WERI-Rb-1 (cell line): ENCODE results near the gene C16orf78.

Experiments used
- DNase-seq: peaks from one replicate; pipeline ENCODE4 v3.0.0-alpha.2; 2020
- H3K27ac ChIP-seq: fragments of 250-450 bp; sonication (Bioruptor Pico); 2 replicates; pipeline ENCODE4 v1.5.1; 2020; ENCODE audit warnings: mild to moderate bottlenecking, moderate library complexity
- H3K27me3 ChIP-seq: fragments of 250-450 bp; sonication (Bioruptor Pico); 2 replicates; pipeline ENCODE4 v1.5.1; 2021; ENCODE audit warnings: mild to moderate bottlenecking, low read depth, moderate library complexity; ENCODE audit not compliant: insufficient read depth, severe bottlenecking
- H3K36me3 ChIP-seq: fragments of 250-450 bp; sonication (Bioruptor Pico); 2 replicates; pipeline ENCODE4 v1.5.1; 2020; ENCODE audit warnings: mild to moderate bottlenecking, moderate library complexity
- H3K4me3 ChIP-seq: 2 replicates; pipeline ENCODE4 v1.5.1; 2011; ENCODE audit warnings: low read depth, mild to moderate bottlenecking, control low read depth, low read length
- H3K9me3 ChIP-seq: fragments of 250-450 bp; sonication (Bioruptor Pico); 2 replicates; pipeline ENCODE4 v1.5.1; 2021; ENCODE audit warnings: mild to moderate bottlenecking, moderate library complexity; ENCODE audit not compliant: severe bottlenecking
- TF ChIP-seq, protein P1 (sequence below): IDR thresholded peaks from 2 replicates; pipeline ENCODE4 v1.5.1; 2011; ENCODE audit warnings: low read depth, mild to moderate bottlenecking, control low read depth, inconsistent platforms, low read length

The C16orf78 gene

DNA sequence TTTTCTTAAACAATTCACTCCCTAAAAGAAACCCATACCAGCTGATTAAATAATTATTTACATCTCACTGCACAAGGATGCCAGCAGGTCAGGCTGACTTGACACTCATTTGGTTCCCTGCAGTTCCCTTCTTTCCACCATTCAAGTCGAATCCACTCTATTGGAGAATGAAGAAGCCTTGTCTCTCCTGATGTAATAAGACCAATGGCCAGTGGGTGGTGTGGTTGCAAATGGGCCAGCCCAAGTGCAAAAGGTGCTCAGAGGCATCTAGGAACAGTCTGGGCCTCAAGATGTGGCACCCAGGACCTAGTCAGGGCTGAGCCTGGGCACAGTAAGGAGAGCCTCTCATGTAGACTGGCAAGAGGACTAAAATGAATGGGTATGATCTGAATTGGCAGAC, 9.3 kb downstream of the C16orf78 start:
- H3K9me3 ChIP-seq = no peaks in the 10 kb centered on the region
- TF ChIP-seq, protein P1, sequence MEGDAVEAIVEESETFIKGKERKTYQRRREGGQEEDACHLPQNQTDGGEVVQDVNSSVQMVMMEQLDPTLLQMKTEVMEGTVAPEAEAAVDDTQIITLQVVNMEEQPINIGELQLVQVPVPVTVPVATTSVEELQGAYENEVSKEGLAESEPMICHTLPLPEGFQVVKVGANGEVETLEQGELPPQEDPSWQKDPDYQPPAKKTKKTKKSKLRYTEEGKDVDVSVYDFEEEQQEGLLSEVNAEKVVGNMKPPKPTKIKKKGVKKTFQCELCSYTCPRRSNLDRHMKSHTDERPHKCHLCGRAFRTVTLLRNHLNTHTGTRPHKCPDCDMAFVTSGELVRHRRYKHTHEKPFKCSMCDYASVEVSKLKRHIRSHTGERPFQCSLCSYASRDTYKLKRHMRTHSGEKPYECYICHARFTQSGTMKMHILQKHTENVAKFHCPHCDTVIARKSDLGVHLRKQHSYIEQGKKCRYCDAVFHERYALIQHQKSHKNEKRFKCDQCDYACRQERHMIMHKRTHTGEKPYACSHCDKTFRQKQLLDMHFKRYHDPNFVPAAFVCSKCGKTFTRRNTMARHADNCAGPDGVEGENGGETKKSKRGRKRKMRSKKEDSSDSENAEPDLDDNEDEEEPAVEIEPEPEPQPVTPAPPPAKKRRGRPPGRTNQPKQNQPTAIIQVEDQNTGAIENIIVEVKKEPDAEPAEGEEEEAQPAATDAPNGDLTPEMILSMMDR = peak; percentile 65
- no peaks in the 10 kb centered on the region for H3K27me3 ChIP-seq
- peak; percentile 22 for DNase-seq
- H3K4me3 ChIP-seq = no peak overlapping the region
- no peak overlapping the region for H3K27ac ChIP-seq
- no peaks in the 10 kb centered on the region for H3K36me3 ChIP-seq

- TF ChIP-seq, protein P1 = no peak
- Histone ChIP-seq H3K36me3 (no peaks in the 10 kb centered on the region), H3K27ac (no peak overlapping the region), H3K4me3 (no peak overlapping the region), H3K27me3 (no peaks in the 10 kb centered on the region), H3K9me3 (no peaks in the 10 kb centered on the region)
- DNase-seq = no peak
Observed at GRCh38 chr16:49395021-49395420, 21.4 kb downstream of the C16orf78 start.

- H3K36me3 ChIP-seq = no peaks in the 10 kb centered on the region
- TF ChIP-seq, protein P1 = no peak
- no peak overlapping the region for H3K4me3 ChIP-seq
- H3K27me3 ChIP-seq = no peaks in the 10 kb centered on the region
- no peak overlapping the region for H3K27ac ChIP-seq
- no peaks in the 10 kb centered on the region for H3K9me3 ChIP-seq
- DNase-seq = no peak
Observed at GRCh38 chr16:49396206-49396720, 22.7 kb downstream of the C16orf78 start.

GRCh38 chr16:49398761-49399160, 25.2 kb downstream of the C16orf78 start:
- TF ChIP-seq, protein P1 = no peak

DNA sequence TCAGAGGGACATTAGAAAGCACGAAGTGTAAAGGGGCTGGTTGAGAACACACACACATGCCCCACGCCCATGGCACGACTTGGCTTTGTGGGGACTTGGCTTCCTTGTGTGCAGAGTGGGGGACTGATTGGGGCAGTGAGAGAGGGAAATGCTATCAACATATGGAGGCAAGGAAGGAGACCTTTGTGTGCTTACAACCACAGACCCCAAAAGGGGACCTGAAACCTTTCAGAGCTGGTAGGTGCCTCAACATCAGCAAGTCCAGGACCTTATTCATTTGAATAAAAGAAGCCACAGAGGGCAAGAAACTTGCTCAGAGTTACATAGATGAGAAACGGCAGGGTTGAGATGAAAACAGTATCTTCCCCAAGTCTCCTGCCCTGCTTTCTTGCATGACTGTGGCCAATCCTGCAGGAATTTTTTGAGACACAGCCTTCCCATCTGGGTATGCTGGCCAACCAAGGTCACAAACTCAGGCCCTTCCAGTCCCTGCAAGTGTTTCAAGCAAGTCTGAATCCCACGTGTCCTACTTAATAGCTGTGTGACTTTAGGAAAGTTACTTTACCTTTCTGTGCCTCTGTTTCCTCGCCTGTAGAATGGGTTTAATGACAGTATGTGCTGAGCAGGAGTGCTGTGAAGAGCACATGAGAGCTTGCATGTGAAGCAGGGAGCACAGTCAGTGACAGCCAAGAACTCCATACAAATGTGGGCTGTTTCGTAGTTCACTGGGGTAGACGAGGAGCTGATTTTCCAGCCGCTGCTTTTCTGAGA, 26.2 kb downstream of the C16orf78 start:
- H3K27me3 ChIP-seq = no peaks in the 10 kb centered on the region
- no peak overlapping the region for H3K4me3 ChIP-seq
- H3K27ac ChIP-seq = no peak overlapping the region
- DNase-seq = no peak
- H3K9me3 ChIP-seq = peaks cover 3% of the 10 kb centered on the region
- TF ChIP-seq, protein P1 = no peak
- no peaks in the 10 kb centered on the region for H3K36me3 ChIP-seq

More at GRCh38 chr16:49398761-49399160, 25.2 kb downstream of the C16orf78 start:
- H3K4me3 ChIP-seq = no peak overlapping the region
- no peaks in the 10 kb centered on the region for H3K27me3 ChIP-seq
- H3K27ac ChIP-seq = no peak overlapping the region
- H3K36me3 ChIP-seq = no peaks in the 10 kb centered on the region
- DNase-seq = no peak
- peaks cover 3% of the 10 kb centered on the region for H3K9me3 ChIP-seq
